Psoas muscle (tissue), 8 donors: ENCODE measurements around the gene UBE2F. TPM values are rescaled to one million over a fixed set of nuclear protein-coding genes. Genes with fewer than 3 reads are reported as not detected.

Experiments used
- ATAC-seq, 4 donors: fragments of 200-7000 bp; cut with Tn5 transposase; one replicate each; pipeline ENCODE4 v1.9.1; 2020; ENCODE audit warnings: moderate library complexity in 3 of 4, mild to moderate bottlenecking in 2 of 4
- DNase-seq, 2 donors: peaks; one replicate each; pipeline ENCODE4 v3.0.0-alpha.2; 2020
- H3K27ac ChIP-seq: fragments of 200-600 bp; one replicate; pipeline ENCODE4 v1.8.0; 2022
- H3K27me3 ChIP-seq, 3 donors: fragments of 200-600 bp in 1 of 3; one replicate each; pipeline versions ENCODE4 v1.6.1 to v1.8.0; 2013 to 2022; ENCODE audit warnings: low read length in 2 of 3, mild to moderate bottlenecking in 2 of 3, moderate library complexity in 1 of 3; ENCODE audit not compliant: insufficient read depth in 3 of 3
- H3K36me3 ChIP-seq, 2 donors: fragments of 200-600 bp in 1 of 2; one replicate each; pipeline versions ENCODE4 v1.6.1 to v1.8.0; 2013 to 2022; ENCODE audit warnings: low read depth in 1 of 2, mild to moderate bottlenecking in 1 of 2, moderate library complexity in 1 of 2; ENCODE audit not compliant: insufficient read depth in 1 of 2
- H3K4me1 ChIP-seq: fragments of 200-600 bp; one replicate; pipeline ENCODE4 v1.8.0; 2022
- H3K4me3 ChIP-seq: fragments of 200-600 bp; one replicate; pipeline ENCODE4 v1.8.0; 2022; ENCODE audit warnings: mild to moderate bottlenecking
- H3K9me3 ChIP-seq: fragments of 200-600 bp; one replicate; pipeline ENCODE4 v1.8.0; 2022
- CTCF ChIP-seq: fragments of 200-600 bp; IDR thresholded peaks from one replicate; pipeline ENCODE4 v1.8.0; 2022; ENCODE audit warnings: antibody characterized with exemption
- WGBS, 3 donors: extraction: QIAGEN DNeasy Blood & Tissue Kit; methylation state at CpG; one replicate each; pipeline versions ENCODE4 v1.1.6 to v1.1.7; 2013; 5-methylcytosine and 5-hydroxymethylcytosine counted together
- intact Hi-C, 2 donors: fragments of 100-400 bp; cut with DNase I; formaldehyde crosslinking; loops; one replicate each; pipeline versions ENCODE4 v1.11.0 to v1.14.2; 2022
- polyA plus RNA-seq, 3 donors: library from polyadenylated mRNA; stranded (reverse); fragments of 200-250 nt; gene quantifications; one replicate each; pipeline ENCODE4 v1.2.3, GENCODE V29; 2013
- total RNA-seq, 4 donors: library from RNA; stranded (reverse); fragmentation: NEBNext Ultra II Directional in 2 of 4; extraction: Animal tissue kit (Norgen Biotek cat#: 25700) in 2 of 4; gene quantifications; one replicate each; pipeline versions ENCODE4 v1.2.1 to v1.2.4, GENCODE V29; 2021 to 2023
- donor health status: healthy with polysubstance abuse.
- donor health status: DM: no; HTN: no; CAD: no; lungs with moderate emphysema.
- donor health status: Bipolar disorder and iron deficiency.
- donor health status: healthy.
- donor health status: DM: yes; HTN: yes; CAD: no.
- donor health status: DM: no; HTN: no; CAD: no.
- donor health status: DM: no; HTN: no; CAD: no.
- donor health status: DM: yes; HTN: yes; CAD: no.

UBE2F gene
- total and polyA plus RNA-seq, 7 donors, result 46.0 to 134 (median 67.5) TPM

GRCh38 chr2:237951878-237952277, 14.9 kb upstream of the UBE2F start:
- Histone ChIP-seq H3K9me3 (no peaks in the 10 kb centered on the region), H3K4me1 (peaks cover 5% of the 10 kb centered on the region), H3K36me3 (no peaks in the 10 kb centered on the region), H3K27me3 (peaks cover 0 to 20% (median 1%) of the 10 kb centered on the region in 3 donors), H3K4me3 (no peak overlapping the region), H3K27ac (no peak overlapping the region)
- intact Hi-C loops, result no loop called here
- no peak for ATAC-seq
- DNase-seq, result no peak
- TF ChIP-seq CTCF, result no peak
- 78 to 88% (median 84%) methylated on average over 3 of the region's 3 CpGs for WGBS, 3 donors

- 83 to 92% (median 89%) methylated on average over 2 of the region's 2 CpGs for WGBS, 3 donors
- Histone ChIP-seq H3K27ac (no peak overlapping the region), H3K4me3 (no peak overlapping the region), H3K4me1 (peaks cover 5% of the 10 kb centered on the region), H3K36me3 (no peaks in the 10 kb centered on the region), H3K9me3 (no peaks in the 10 kb centered on the region), H3K27me3 (peaks cover 0 to 20% (median 1%) of the 10 kb centered on the region in 3 donors)
- ATAC-seq (no peak), DNase-seq (no peak)
- no peak for TF ChIP-seq CTCF
- intact Hi-C loops, result no loop called here
Observed at GRCh38 chr2:237952851-237953250, 14.0 kb upstream of the UBE2F start.

GRCh38 chr2:237955640-237956401, 11.0 kb upstream of the UBE2F start:
- Histone ChIP-seq H3K4me1 (peaks cover 5% of the 10 kb centered on the region), H3K36me3 (no peaks in the 10 kb centered on the region), H3K9me3 (no peaks in the 10 kb centered on the region), H3K27ac (no peak overlapping the region), H3K4me3 (peak overlapping the region; percentile 59), H3K27me3 (peaks cover 0 to 20% (median 1%) of the 10 kb centered on the region in 3 donors)
- TF ChIP-seq CTCF, result no peak
- 6 to 9% (median 8%) methylated on average over 45 to 64 of the region's 64 CpGs for WGBS, 3 donors
- ATAC-seq (peak; percentile 38 to 63 (median 52)), DNase-seq (no peak)
- intact Hi-C loops, result no loop called here

GRCh38 chr2:237956402-237956736, 10.4 kb upstream of the UBE2F start:
- no peaks in the 10 kb centered on the region for H3K36me3 ChIP-seq
- H3K4me1 ChIP-seq, result peaks cover 5% of the 10 kb centered on the region
- DNase-seq (no peak), ATAC-seq (peak in 3 of 4 donors; percentile 34 to 69 (median 67))
- no peak overlapping the region for H3K27ac ChIP-seq
- no peak for TF ChIP-seq CTCF
- no peaks in the 10 kb centered on the region for H3K9me3 ChIP-seq
- 11 to 23% (median 13%) methylated on average over 18 to 23 of the region's 23 CpGs for WGBS, 3 donors
- H3K4me3 ChIP-seq, result peak overlapping the region; percentile 59
- intact Hi-C loops, result no loop called here
- H3K27me3 ChIP-seq, result peaks cover 0 to 20% (median 1%) of the 10 kb centered on the region in 3 donors

GRCh38 chr2:237961637-237962036, 5.2 kb upstream of the UBE2F start:
- Histone ChIP-seq H3K36me3 (no peaks in the 10 kb centered on the region), H3K27me3 (no peaks in the 10 kb centered on the region), H3K27ac (no peak overlapping the region), H3K4me3 (no peak overlapping the region), H3K4me1 (peaks cover 4% of the 10 kb centered on the region), H3K9me3 (no peaks in the 10 kb centered on the region)
- TF ChIP-seq CTCF, result no peak
- intact Hi-C loops, result loop anchor here in 1 of 2 donors (10.0 kb wide), 1 partner anchor 173 kb away; the partner anchor contains the start of gene KLHL30
- WGBS, 3 donors, result 87 to 91% (median 89%) methylated on average over 5 of the region's 5 CpGs
- no peak for ATAC-seq
- DNase-seq, result no peak
